GM12874 (cell line): Measurements from ENCODE around the gene PIM1.

Source experiments
- TF ChIP-seq, protein P1 (sequence below): IDR thresholded peaks from 2 replicates; pipeline ENCODE4 v1.5.1; 2011; ENCODE audit warnings: low read depth, mild to moderate bottlenecking, control low read depth, low read length, moderate library complexity; ENCODE audit not compliant: insufficient read depth

PIM1 gene

DNA sequence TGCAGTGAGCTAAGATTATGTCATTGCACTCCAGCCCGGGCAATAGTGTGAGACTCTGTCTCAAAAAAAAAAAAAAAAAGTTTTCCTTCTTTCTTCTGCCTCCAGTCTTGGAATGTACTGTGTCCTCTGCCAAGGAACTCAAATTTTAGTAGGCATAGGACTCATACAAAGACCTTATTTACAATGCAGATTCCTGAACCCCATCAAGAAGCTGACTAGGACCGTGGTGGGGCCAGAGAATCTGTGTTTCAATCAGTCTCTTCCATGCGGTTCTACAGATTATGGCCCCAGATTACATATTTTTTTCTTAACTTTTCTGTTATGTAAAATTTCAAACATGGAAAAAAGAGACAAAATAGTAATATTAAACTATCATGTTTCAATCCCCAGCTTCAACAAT lies 29.8 kb upstream of the PIM1 start:
- TF ChIP-seq, protein P1, sequence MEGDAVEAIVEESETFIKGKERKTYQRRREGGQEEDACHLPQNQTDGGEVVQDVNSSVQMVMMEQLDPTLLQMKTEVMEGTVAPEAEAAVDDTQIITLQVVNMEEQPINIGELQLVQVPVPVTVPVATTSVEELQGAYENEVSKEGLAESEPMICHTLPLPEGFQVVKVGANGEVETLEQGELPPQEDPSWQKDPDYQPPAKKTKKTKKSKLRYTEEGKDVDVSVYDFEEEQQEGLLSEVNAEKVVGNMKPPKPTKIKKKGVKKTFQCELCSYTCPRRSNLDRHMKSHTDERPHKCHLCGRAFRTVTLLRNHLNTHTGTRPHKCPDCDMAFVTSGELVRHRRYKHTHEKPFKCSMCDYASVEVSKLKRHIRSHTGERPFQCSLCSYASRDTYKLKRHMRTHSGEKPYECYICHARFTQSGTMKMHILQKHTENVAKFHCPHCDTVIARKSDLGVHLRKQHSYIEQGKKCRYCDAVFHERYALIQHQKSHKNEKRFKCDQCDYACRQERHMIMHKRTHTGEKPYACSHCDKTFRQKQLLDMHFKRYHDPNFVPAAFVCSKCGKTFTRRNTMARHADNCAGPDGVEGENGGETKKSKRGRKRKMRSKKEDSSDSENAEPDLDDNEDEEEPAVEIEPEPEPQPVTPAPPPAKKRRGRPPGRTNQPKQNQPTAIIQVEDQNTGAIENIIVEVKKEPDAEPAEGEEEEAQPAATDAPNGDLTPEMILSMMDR, result no peak

DNA sequence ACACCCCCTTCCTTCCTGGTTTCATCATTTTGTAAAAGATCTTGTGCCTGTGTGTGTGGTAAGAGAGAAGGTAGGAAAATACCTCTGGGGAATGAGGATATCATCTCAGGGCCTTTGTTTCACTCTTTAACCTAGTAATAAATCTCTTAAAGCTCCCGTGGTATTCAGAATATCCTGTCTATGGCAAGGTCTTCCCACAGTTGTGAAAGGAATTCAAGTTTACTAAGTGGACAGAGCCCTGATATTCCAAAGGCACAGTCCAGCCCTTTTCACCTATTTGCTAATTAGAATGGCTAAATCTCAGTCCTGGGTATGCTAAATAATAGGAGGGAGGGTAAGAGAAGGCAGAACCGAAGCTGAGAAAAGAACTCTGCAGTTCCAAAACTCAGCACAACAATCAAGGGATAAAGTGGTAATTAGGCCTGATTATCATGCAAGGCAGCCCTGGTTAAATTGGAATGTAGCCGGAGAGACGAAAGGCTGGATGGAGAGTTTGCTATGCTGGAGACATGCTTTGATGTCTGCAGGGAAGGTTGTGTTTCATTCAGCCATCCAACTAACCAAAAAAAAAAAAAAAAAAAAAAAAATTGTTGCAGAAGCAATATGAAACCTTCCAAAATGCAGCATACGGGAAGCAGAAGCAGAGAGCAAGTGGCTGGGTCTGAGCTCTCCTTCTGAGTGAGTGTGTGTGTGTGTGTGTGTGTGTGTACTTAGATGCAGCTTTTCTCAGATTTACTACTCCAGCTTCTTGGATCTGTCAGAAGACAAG lies 28.5 kb upstream of the PIM1 start:
- TF ChIP-seq, protein P1, result no peak

DNA sequence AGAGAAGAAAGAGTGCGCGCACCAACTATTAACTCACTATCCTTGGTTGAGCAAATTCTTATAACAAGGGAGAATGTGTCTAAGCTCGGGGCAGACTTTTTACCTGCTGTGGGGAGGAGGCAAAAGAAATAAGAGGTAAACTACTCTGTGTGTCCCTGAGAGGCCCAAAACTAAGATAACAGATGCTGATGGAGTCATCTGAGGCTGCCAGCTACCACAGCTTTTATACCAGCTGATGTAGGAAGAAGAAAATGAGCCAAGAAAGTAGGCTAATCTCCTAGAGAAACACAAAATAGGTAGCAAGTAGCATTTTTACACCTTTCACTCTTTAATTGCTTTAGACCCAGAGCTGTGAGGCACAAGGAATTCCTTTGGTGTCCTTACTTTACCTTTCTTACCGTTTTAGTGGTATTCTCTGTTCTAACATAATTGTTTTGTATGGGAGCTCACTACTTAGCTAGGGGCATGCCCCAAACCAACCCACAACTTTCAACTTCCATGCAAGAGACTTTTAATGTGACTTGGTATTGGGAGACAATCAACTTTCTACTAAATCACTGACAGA lies 27.8 kb upstream of the PIM1 start:
- TF ChIP-seq, protein P1, result no peak

DNA sequence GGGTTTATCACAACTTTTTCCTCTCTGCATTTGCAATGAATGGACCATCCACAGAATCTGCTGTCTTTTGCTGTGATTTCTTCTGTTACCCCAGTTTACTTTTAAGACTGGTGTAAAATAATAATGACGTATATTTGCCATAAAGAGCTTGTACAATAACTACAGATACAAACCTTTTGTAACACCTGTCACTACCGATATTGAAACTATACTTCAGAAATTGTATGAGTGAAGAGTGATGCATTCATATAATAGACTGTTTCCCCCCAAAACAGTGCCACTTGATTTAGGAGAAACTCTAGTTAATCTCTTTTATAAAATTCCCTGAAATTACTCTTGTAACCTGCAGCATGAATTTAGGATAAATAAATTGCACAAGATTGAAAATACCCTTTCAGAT lies 26.4 kb upstream of the PIM1 start:
- TF ChIP-seq, protein P1, result no peak

DNA sequence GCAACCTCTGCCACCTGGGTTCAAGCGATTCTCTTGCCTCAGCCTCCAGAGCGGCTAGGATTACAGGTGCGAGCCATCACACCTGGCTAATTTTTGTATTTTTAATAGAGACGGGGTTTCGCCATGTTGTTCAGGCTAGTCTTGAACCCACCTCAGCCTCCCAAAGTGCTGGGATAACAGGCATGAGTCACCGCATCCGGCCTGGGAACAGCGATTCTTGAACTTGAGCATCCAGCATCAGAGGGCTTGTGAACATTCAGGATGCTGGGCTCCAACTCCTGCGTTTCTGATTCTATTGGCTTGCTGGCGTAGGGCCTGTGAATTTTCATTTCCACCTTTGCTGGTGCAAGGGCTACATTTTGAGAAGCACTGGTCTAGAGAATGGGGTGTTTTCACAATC lies 24.5 kb upstream of the PIM1 start:
- TF ChIP-seq, protein P1, result no peak

DNA sequence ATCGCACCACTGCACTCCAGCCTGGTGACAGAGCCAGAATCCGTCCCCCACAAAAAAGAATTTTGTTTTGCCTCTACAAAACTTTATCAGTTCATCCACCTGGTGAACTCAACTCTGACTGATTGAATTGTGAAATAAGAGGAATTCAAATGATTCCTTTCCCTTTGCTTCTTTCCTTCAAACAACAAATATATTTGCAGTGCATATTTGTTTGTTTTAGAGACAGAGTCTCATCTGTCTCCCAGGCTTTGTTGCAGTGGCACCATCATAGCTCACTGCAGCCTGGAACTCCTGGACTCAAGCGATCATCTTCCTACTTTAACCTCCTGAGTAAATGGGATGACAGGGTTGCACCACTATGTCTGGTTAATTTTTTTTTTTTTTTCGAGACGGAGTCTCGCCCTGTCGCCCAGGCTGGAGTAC lies 23.2 kb upstream of the PIM1 start:
- TF ChIP-seq, protein P1, result no peak

DNA sequence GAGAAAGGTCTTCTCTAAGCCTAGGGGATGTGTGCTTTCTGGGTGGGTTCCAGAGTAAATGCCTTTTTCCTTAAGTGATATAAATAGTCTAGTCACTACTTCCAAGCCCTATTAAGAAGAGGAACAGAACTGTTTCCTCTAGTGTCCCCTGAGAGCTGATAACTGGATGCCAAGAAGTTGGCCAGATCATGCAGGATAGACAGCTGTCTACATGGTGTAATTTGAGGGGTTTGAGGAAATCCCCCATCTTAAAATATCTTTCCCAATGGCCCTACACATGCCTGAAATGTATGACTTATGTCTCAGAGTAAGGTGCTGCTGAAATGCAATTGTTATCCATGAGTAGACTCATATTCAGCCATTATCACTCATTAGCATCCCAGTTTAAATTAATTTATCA lies 20.2 kb upstream of the PIM1 start:
- TF ChIP-seq, protein P1, result no peak
